SIG-M5 (cell line): Measurements from ENCODE around the gene GRXCR2.
"Not testable (repeated sequence)": the region's sequence is repeated elsewhere in the genome, so short reads cannot be mapped to it uniquely, and the experiment has no call there.

Experiments
- DNase-seq: peaks from one replicate; lab custom pipeline; 2025; lab: John Stamatoyannopoulos, UW

GRXCR2 gene

GRCh38 chr5:145872914-145873313, at the start of gene GRXCR2:
Gene GRXCR2, minus strand, starts transcription at chr5:145873014. Its CDS starts 46 bp downstream, at chr5:145872968.
- DNase-seq: no peak

- DNase-seq: no peak
These were observed 49.2 kb upstream of the GRXCR2 start for GRCh38 chr5:145922059-145922458.

GRCh38 chr5:145921211-145921610, 48.4 kb upstream of the GRXCR2 start:
- no peak for DNase-seq

DNA sequence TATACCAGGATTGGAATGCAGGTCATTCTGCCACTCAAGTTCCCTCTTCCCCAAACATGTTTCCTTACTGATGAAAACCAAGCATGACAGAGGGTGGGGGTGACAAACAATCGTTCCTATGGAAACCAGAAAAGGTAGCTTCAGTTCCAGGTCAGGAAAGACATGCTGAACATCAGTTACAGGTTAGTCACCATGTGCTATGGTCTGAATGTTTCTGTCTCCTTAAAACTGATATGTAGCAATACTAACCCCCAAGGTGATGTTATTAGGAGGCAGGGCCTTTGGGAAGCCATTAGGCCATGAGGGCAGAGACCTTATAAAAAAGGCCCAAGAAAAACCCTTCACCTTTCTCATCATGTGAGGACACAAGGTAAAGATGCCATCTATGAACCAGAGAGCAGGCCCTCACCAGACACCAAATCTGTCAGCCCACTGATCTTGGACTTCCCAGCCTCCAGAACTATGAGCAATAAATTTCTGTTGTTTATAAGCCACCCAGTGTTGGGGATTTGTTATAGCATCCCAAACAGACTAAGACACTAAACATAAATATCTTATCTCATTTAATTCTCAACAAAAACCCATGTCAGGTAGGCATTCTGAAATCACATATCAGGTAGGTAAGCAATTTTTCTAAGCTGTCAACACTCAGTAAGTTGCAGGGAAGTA, 47.9 kb upstream of the GRXCR2 start:
- no peak for DNase-seq

DNA sequence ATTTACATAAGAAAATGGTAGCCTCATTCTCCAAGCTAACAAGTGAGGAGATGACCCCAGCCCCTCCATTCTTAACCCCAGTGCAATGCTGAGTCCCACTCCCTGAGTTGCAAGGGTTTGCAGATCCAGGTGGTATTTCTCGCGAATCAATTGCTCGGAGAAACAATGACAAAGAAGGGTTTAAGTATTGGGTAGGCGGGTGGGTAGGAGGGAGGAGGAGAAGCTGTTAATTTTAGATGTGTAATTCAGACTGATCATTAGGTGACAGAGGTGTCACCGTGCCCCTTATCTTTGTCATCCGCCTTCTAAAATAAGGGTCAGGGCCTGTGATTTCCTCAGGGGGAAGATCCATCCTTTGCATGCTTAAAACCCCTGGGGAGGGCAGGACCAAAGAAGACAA, 46.6 kb upstream of the GRXCR2 start:
- DNase-seq: no peak

GRCh38 chr5:145918397-145918796, 45.6 kb upstream of the GRXCR2 start:
- no peak for DNase-seq

GRCh38 chr5:145917288-145917687, 44.5 kb upstream of the GRXCR2 start:
- DNase-seq: no peak

GRCh38 chr5:145915970-145916638, 43.3 kb upstream of the GRXCR2 start:
- no peak for DNase-seq

- no peak for DNase-seq
These were observed 40.9 kb upstream of the GRXCR2 start for GRCh38 chr5:145913701-145914100.

DNA sequence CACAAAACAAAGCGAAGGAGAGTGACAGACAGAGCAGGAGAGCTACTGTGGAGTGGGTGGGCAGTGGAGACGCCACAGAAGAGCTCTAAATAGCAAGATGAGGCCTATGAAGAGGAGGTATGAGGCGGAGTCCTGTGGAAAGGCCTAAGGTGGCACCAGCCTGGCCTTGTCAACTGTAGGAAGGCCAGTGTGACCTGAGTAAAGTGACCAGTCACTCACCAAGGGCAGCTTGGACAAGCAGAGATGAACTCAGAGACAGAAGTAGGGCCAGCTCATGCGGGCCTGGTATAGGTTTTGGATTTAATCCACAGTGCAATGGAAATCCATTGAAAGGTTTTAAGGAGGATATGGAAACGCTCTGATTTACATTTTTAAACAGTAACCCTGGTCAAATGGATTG, 39.8 kb upstream of the GRXCR2 start:
- no peak for DNase-seq

- DNase-seq: no peak
These were observed 39.2 kb upstream of the GRXCR2 start for GRCh38 chr5:145912019-145912418.

DNA sequence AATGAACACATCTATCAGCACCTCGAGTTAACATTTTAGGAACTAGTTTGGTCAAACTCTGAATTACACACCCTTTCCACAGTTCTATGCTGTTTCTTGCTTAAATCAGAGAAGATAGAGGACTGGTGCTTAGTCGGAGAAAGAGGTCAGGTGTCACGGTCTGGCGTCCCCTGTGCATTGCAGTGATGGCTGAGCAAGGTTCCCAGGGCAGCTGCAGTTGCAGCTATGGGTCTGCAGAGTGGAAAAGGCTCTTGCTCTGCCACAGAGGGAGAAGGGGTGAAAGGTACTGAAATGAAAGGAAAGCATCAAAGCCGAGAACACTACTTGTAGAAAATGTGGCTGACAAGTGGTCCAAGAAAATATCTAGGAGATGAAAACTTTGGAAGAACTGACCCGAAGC, 38.4 kb upstream of the GRXCR2 start:
- DNase-seq: no peak

- no peak for DNase-seq
These were observed 35.6 kb upstream of the GRXCR2 start for GRCh38 chr5:145908206-145908960.

DNA sequence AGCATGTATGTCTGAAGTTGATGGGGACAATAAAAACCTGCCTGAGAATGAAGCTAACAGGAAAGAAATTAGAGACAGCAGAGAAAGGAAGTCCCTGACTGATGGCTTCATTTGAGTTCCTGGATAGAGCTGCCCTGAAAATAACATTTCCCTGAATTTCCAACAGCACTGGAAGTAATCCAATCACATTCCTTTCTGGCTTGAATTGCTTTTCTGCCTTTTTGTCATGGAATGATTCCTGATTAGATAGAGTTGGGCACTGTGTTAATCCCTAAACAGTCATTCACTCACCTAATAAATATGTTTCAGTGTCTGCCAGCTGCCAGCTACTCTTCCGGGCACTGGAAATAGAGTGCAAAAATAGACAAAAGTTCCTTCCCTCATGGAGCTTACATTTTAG, 33.6 kb upstream of the GRXCR2 start:
- no peak for DNase-seq

DNA sequence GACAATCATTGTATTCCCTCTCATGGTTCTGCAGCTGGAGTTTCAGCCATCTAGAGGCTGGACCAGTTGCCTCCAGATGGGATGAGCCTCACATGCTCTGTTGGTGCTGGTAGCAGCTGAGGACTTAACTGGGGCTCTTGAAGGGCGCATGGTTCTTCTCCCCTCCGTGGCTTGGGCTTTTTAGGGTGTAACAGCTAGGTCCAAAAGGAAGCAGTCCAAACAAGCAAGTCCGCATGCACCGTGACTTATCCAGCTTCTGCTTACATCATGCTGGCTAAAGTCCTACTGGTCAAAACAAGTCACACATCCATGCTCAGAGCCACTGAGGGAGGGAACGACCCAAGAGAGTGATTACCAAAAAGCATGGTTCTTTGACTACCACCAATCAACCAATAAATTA, 31.9 kb upstream of the GRXCR2 start:
- no peak for DNase-seq

DNA sequence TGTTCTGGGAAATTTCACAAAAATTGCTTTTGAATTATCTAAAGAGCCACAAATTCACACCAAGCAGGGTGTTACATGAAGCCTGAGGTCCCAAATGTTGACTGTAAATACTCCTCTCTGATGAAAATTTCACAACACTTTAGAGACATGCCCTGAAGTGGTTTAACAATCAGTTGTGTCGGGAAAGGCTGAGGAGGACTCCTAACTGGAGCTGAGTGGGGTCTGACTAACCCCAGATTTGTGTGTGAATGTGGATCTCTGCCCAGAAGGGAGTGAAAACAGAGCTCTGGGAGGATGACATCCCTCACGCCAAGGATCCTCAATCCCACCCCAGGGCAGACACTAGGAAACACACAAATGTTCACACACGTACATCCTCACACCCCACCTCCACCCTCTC, 31.1 kb upstream of the GRXCR2 start:
- no peak for DNase-seq

GRCh38 chr5:145903113-145903512, 30.3 kb upstream of the GRXCR2 start:
- DNase-seq: no peak

DNA sequence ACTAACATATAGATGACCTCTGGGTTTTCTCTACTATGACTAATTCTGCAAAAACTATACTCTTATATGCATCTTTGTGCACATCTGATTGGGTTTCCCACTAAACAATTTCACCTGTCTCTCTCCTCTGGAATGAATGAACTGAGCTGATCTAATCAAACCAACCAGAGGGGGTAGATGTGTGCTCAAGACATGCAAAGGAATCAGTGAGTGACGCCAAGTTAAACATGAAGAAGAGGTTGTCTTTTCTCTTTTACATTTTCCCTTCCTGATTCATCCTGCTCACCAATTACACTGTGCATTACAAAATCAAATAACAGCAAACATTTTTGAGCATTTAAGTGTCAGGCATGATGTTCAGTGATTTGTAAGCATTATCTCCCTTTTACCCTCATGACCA, 29.6 kb upstream of the GRXCR2 start:
- no peak for DNase-seq

GRCh38 chr5:145898171-145898570, 25.4 kb upstream of the GRXCR2 start:
- no peak for DNase-seq

GRCh38 chr5:145891378-145891777, 18.6 kb upstream of the GRXCR2 start:
- not testable (repeated sequence) for DNase-seq

GRCh38 chr5:145889611-145890010, 16.8 kb upstream of the GRXCR2 start:
- DNase-seq: no peak

- no peak for DNase-seq
These were observed 15.3 kb upstream of the GRXCR2 start for GRCh38 chr5:145887976-145888574.

GRCh38 chr5:145887217-145887616, 14.4 kb upstream of the GRXCR2 start:
- no peak for DNase-seq
